ENCODE results near the gene GPRC5B.

GPRC5B gene

GRCh38 chr16:19883966-19884485, 622 bp downstream of the GPRC5B start:
- ChIA-PET POLR2A (no interaction called here), CTCF (interaction anchor here (0.7 to 6.6 kb wide), 11 partner anchors 8 to 325 kb away, joined by 3 to 250 read pairs (median 4); partner anchors contain the start of gene VPS35L)
- no peak for TF ChIP-seq CTCF (IDR thresholded peaks at IDR 0.05; ENCODE audit: insufficient read depth, low read length, missing control alignments)
- peak overlapping the region; percentile 61 for H3K4me3 ChIP-seq (ENCODE audit: low read depth, low read length)
- no peak for DNase-seq (ENCODE audit: low read depth, low spot score)

GRCh38 chr16:19883296-19883965, 1.2 kb downstream of the GPRC5B start:
- no peak overlapping the region for H3K4me3 ChIP-seq (ENCODE audit: low read depth, low read length)
- DNase-seq (ENCODE audit: low read depth, low spot score), result no peak
- TF ChIP-seq CTCF (IDR thresholded peaks at IDR 0.05; ENCODE audit: insufficient read depth, low read length, missing control alignments), result no peak
- POLR2A ChIA-PET, result no interaction called here
- CTCF ChIA-PET, result interaction anchor here (0.9 to 6.6 kb wide), 10 partner anchors 8 to 324 kb away, joined by 3 to 250 read pairs (median 4); partner anchors contain the start of gene VPS35L

- no peak overlapping the region for H3K4me3 ChIP-seq (ENCODE audit: low read depth, low read length)
- no peak for DNase-seq (ENCODE audit: low read depth, low spot score)
- CTCF ChIA-PET, result interaction anchor here (0.9 to 1.6 kb wide), 7 partner anchors 8 to 299 kb away, joined by 3 to 7 read pairs (median 3); no protein-coding TSS in a partner anchor
- POLR2A ChIA-PET, result no interaction called here
- no peak for TF ChIP-seq CTCF (IDR thresholded peaks at IDR 0.05; ENCODE audit: insufficient read depth, low read length, missing control alignments)
These were observed 2.0 kb downstream of the GPRC5B start for GRCh38 chr16:19882646-19883045.

- H3K4me3 ChIP-seq (ENCODE audit: low read depth, low read length), result no peak overlapping the region
- ChIA-PET CTCF (interaction anchor here (0.9 to 1.6 kb wide), 7 partner anchors 8 to 298 kb away, joined by 3 to 7 read pairs (median 3); no protein-coding TSS in a partner anchor), POLR2A (no interaction called here)
- DNase-seq (ENCODE audit: low read depth, low spot score), result no peak
- TF ChIP-seq CTCF (IDR thresholded peaks at IDR 0.05; ENCODE audit: insufficient read depth, low read length, missing control alignments), result no peak
These were observed 2.5 kb downstream of the GPRC5B start for GRCh38 chr16:19882186-19882585.

GRCh38 chr16:19881783-19882182, 2.9 kb downstream of the GPRC5B start:
- no peak for DNase-seq (ENCODE audit: low read depth, low spot score)
- no peak for TF ChIP-seq CTCF (IDR thresholded peaks at IDR 0.05; ENCODE audit: insufficient read depth, low read length, missing control alignments)
- CTCF ChIA-PET, result interaction anchor here (0.9 to 1.6 kb wide), 7 partner anchors 8 to 298 kb away, joined by 3 to 7 read pairs (median 3); no protein-coding TSS in a partner anchor
- POLR2A ChIA-PET, result no interaction called here
- H3K4me3 ChIP-seq (ENCODE audit: low read depth, low read length), result no peak overlapping the region

- no peak for DNase-seq (ENCODE audit: low read depth, low spot score)
- no peak for TF ChIP-seq CTCF (IDR thresholded peaks at IDR 0.05; ENCODE audit: insufficient read depth, low read length, missing control alignments)
- no peak overlapping the region for H3K4me3 ChIP-seq (ENCODE audit: low read depth, low read length)
- CTCF ChIA-PET, result interaction anchor here (2.7 kb wide), 1 partner anchor 279 kb away, joined by 15 read pairs; no protein-coding TSS in a partner anchor
- POLR2A ChIA-PET, result no interaction called here
These were observed 3.6 kb downstream of the GPRC5B start for GRCh38 chr16:19881028-19881427.

Data from AG04449 (cell line).